WTC11 (cell line): ENCODE measurements around the gene CCND1. TPM values are rescaled to one million over a fixed set of nuclear protein-coding genes. Genes with fewer than 3 reads are reported as not detected.

Experiments used
- ATAC-seq: fragments of 200-7000 bp; cut with Tn5 transposase; 2 replicates; pipeline ENCODE4 v1.10.0; 2021; ENCODE audit warnings: mild to moderate bottlenecking, moderate library complexity
- CTCF ChIA-PET: fragments of 300-600 bp; sonication (Branson Sonifier 250); formaldehyde crosslinking; loops from one replicate; lab custom pipeline; 2021; ENCODE audit warnings: antibody characterized with exemption; lab: Charles Lee
- POLR2A ChIA-PET: fragments of 350-600 bp; sonication (Branson Sonifier 250); formaldehyde crosslinking; loops from one replicate; lab custom pipeline; 2021; ENCODE audit warnings: antibody characterized with exemption; lab: Charles Lee
- DNase-seq: peaks from one replicate; pipeline ENCODE4 v3.0.0; 2021; ENCODE audit warnings: low spot score
- H3K27ac Mint-ChIP-seq: 2 replicates; pipeline ENCODE4 v1.8.0; 2021; ENCODE audit warnings: mixed read lengths
- H3K27me3 Mint-ChIP-seq: 2 replicates; pipeline ENCODE4 v1.8.0; 2021; ENCODE audit warnings: low read depth, mild to moderate bottlenecking, moderate library complexity, mixed read lengths
- H3K36me3 Mint-ChIP-seq: 2 replicates; pipeline ENCODE4 v1.8.0; 2021; ENCODE audit warnings: mixed read lengths
- H3K4me1 Mint-ChIP-seq: 2 replicates; pipeline ENCODE4 v1.8.0; 2022; ENCODE audit warnings: mixed read lengths
- H3K4me3 Mint-ChIP-seq: 2 replicates; pipeline ENCODE4 v1.8.0; 2021; ENCODE audit warnings: mild to moderate bottlenecking, moderate library complexity, mixed read lengths
- H3K9me3 Mint-ChIP-seq: 2 replicates; pipeline ENCODE4 v1.8.0; 2021; ENCODE audit warnings: mixed read lengths
- AFF4 ChIP-seq: sonication (generic); formaldehyde crosslinking; IDR thresholded peaks from 2 replicates; pipeline ENCODE4 v1.8.1; 2023; ENCODE audit warnings: mild to moderate bottlenecking, missing genetic modification reagents, borderline replicate concordance
- ARID4B ChIP-seq: sonication (generic); formaldehyde crosslinking; IDR thresholded peaks from 2 replicates; pipeline ENCODE4 v1.8.0; 2023; ENCODE audit warnings: missing genetic modification reagents, mild to moderate bottlenecking, borderline replicate concordance
- ATF2 ChIP-seq: sonication (generic); formaldehyde crosslinking; IDR thresholded peaks from 2 replicates; pipeline ENCODE4 v1.8.1; 2022; ENCODE audit warnings: low read depth, missing genetic modification reagents, borderline replicate concordance
- GRHL2 ChIP-seq: fragments of 250-450 bp; sonication (Bioruptor Pico); IDR thresholded peaks from 2 replicates; pipeline ENCODE4 v1.8.0; 2022; ENCODE audit warnings: mild to moderate bottlenecking, moderate library complexity; ENCODE audit not compliant: insufficient replicate concordance, severe bottlenecking
- GTF2I ChIP-seq: fragments of 250-450 bp; sonication (Bioruptor Pico); conservative IDR thresholded peaks from 2 replicates; pipeline ENCODE4 v1.4.0; 2021; ENCODE audit warnings: mild to moderate bottlenecking
- NR2C2 ChIP-seq: sonication (generic); formaldehyde crosslinking; IDR thresholded peaks from 2 replicates; pipeline ENCODE4 v1.8.0; 2022; ENCODE audit warnings: mild to moderate bottlenecking, missing genetic modification reagents
- NR3C1 ChIP-seq: sonication (generic); formaldehyde crosslinking; conservative IDR thresholded peaks from 2 replicates; pipeline ENCODE4 v1.8.1; 2023; ENCODE audit warnings: low read depth, mild to moderate bottlenecking, missing genetic modification reagents
- SMAD4 ChIP-seq: sonication (generic); formaldehyde crosslinking; IDR thresholded peaks from 2 replicates; pipeline ENCODE4 v1.8.0; 2022; ENCODE audit warnings: mild to moderate bottlenecking, missing genetic modification reagents
- SOX15 ChIP-seq: fragments of 250-450 bp; sonication (Bioruptor Pico); IDR thresholded peaks from 2 replicates; pipeline ENCODE4 v1.9.0; 2021; ENCODE audit warnings: mild to moderate bottlenecking
- USF2 ChIP-seq: sonication (generic); formaldehyde crosslinking; IDR thresholded peaks from 2 replicates; pipeline ENCODE4 v1.8.1; 2023; ENCODE audit warnings: mild to moderate bottlenecking, missing genetic modification reagents, moderate library complexity
- ZBTB43 ChIP-seq: sonication (generic); formaldehyde crosslinking; IDR thresholded peaks from 2 replicates; pipeline ENCODE4 v1.8.1; 2023; ENCODE audit warnings: mild to moderate bottlenecking, missing genetic modification reagents
- ZNF121 ChIP-seq: sonication (generic); formaldehyde crosslinking; IDR thresholded peaks from 2 replicates; pipeline ENCODE4 v1.8.0; 2023; ENCODE audit warnings: missing genetic modification reagents
- ZNF138 ChIP-seq: sonication (generic); formaldehyde crosslinking; conservative IDR thresholded peaks from 2 replicates; pipeline ENCODE4 v1.8.1; 2022; ENCODE audit warnings: mild to moderate bottlenecking, moderate library complexity, missing genetic modification reagents
- ZNF232 ChIP-seq: sonication (generic); formaldehyde crosslinking; IDR thresholded peaks from 2 replicates; pipeline ENCODE4 v1.8.0; 2022; ENCODE audit warnings: mild to moderate bottlenecking, missing genetic modification reagents
- ZNF396 ChIP-seq: fragments of 250-450 bp; sonication (Bioruptor Pico); IDR thresholded peaks from 2 replicates; pipeline ENCODE4 v1.8.0; 2021; ENCODE audit warnings: mild to moderate bottlenecking, moderate library complexity, borderline replicate concordance
- ZNF423 ChIP-seq: fragments of 250-450 bp; sonication (Bioruptor Pico); IDR thresholded peaks from 2 replicates; pipeline ENCODE4 v2.1.2; 2022; ENCODE audit warnings: mild to moderate bottlenecking, moderate library complexity
- total RNA-seq: library from RNA; stranded (reverse); gene quantifications from 3 replicates; pipeline ENCODE4 v1.2.3, GENCODE V29; 2021
- TF ChIP-seq, protein P1 (sequence below): sonication (generic); formaldehyde crosslinking; conservative IDR thresholded peaks from 2 replicates; pipeline ENCODE4 v1.8.1; 2022; ENCODE audit warnings: mild to moderate bottlenecking, missing genetic modification reagents
- TF ChIP-seq, protein P2 (sequence below): sonication (generic); formaldehyde crosslinking; IDR thresholded peaks from 2 replicates; pipeline ENCODE4 v1.8.0; 2022; ENCODE audit warnings: missing genetic modification reagents
- TF ChIP-seq, protein P3 (sequence below): sonication (generic); formaldehyde crosslinking; IDR thresholded peaks from 2 replicates; pipeline ENCODE4 v1.8.1; 2022; ENCODE audit warnings: mild to moderate bottlenecking, missing genetic modification reagents, moderate library complexity, borderline replicate concordance

CCND1 gene
- total RNA-seq, 1 experiment from 2014 or later, result 212 TPM

DNA sequence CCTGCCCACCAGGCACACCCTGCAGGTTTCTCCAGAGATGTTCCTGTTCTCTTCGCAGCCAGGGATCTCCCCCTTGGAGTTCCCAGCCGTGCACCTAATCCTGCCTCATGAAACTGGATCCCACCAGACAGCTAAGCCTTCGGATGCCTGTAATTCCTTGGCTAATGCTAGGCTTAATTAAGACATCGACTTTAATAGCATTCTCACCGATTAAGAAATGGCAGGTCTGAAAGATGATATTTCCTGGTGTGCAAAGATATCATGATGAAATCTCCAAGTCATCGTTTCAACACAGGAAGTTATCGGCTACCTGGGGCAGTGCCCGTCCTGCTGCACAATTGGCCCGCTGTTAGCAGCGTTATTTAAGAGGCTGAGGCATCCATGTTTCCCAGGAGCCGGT lies 41.5 kb upstream of the CCND1 start (continued):
- TF ChIP-seq ATF2 (CRISPR knock-in tag) (no peak), AFF4 (CRISPR knock-in tag) (no peak)

DNA sequence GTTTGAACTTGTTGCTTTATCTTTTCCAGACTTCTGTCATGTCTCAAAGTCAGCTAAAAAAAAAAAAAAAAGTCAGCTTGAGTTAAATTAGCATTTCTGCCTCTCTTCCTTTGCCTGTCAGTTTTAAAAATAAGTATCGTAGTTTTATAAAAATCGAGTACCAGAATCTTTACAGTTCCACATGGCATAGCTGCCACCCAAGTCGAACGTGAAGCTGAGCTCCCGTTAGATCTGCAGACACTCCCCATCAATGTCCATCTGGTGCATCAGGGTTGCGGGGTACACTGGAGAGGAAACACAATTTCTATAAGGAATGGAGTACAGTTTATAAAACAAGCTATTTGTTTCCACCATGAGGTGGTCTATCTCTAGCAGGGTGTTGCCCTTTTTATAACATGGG lies 41.0 kb upstream of the CCND1 start:
- Mint-ChIP-seq H3K27me3 (no peaks in the 10 kb centered on the region; the same call in 1 of the 2 replicates), H3K36me3 (peaks cover 8% of the 10 kb centered on the region), H3K27ac (no peak overlapping the region), H3K4me3 (no peak overlapping the region), H3K4me1 (peaks cover 23% of the 10 kb centered on the region), H3K9me3 (peaks cover 13% of the 10 kb centered on the region)
- ChIA-PET CTCF (interaction anchor here (1.5 kb wide), 1 partner anchor 12 kb away, joined by 5 read pairs; no protein-coding TSS in a partner anchor), POLR2A (no interaction called here)
- DNase-seq (no peak), ATAC-seq (no peak)
- TF ChIP-seq, protein P1, sequence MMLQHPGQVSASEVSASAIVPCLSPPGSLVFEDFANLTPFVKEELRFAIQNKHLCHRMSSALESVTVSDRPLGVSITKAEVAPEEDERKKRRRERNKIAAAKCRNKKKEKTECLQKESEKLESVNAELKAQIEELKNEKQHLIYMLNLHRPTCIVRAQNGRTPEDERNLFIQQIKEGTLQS (CRISPR knock-in tag), result no peak
- no peak for TF ChIP-seq NR3C1
- no peak for TF ChIP-seq SOX15 (CRISPR knock-in tag)
- TF ChIP-seq ZNF138 (CRISPR knock-in tag), result no peak
- TF ChIP-seq ZNF232 (CRISPR knock-in tag), result no peak
- no peak for TF ChIP-seq USF2 (CRISPR knock-in tag)
- no peak for TF ChIP-seq ZBTB43 (CRISPR knock-in tag)
- TF ChIP-seq NR2C2 (CRISPR knock-in tag), result no peak
- no peak for TF ChIP-seq ZNF396
- no peak for TF ChIP-seq GTF2I (CRISPR knock-in tag)
- TF ChIP-seq, protein P2, sequence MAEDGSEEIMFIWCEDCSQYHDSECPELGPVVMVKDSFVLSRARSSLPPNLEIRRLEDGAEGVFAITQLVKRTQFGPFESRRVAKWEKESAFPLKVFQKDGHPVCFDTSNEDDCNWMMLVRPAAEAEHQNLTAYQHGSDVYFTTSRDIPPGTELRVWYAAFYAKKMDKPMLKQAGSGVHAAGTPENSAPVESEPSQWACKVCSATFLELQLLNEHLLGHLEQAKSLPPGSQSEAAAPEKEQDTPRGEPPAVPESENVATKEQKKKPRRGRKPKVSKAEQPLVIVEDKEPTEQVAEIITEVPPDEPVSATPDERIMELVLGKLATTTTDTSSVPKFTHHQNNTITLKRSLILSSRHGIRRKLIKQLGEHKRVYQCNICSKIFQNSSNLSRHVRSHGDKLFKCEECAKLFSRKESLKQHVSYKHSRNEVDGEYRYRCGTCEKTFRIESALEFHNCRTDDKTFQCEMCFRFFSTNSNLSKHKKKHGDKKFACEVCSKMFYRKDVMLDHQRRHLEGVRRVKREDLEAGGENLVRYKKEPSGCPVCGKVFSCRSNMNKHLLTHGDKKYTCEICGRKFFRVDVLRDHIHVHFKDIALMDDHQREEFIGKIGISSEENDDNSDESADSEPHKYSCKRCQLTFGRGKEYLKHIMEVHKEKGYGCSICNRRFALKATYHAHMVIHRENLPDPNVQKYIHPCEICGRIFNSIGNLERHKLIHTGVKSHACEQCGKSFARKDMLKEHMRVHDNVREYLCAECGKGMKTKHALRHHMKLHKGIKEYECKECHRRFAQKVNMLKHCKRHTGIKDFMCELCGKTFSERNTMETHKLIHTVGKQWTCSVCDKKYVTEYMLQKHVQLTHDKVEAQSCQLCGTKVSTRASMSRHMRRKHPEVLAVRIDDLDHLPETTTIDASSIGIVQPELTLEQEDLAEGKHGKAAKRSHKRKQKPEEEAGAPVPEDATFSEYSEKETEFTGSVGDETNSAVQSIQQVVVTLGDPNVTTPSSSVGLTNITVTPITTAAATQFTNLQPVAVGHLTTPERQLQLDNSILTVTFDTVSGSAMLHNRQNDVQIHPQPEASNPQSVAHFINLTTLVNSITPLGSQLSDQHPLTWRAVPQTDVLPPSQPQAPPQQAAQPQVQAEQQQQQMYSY (CRISPR knock-in tag), result no peak
- TF ChIP-seq ARID4B, result no peak
- TF ChIP-seq SMAD4 (CRISPR knock-in tag), result no peak
- TF ChIP-seq ZNF121, result no peak
- no peak for TF ChIP-seq GRHL2 (CRISPR knock-in tag)
- TF ChIP-seq, protein P3, sequence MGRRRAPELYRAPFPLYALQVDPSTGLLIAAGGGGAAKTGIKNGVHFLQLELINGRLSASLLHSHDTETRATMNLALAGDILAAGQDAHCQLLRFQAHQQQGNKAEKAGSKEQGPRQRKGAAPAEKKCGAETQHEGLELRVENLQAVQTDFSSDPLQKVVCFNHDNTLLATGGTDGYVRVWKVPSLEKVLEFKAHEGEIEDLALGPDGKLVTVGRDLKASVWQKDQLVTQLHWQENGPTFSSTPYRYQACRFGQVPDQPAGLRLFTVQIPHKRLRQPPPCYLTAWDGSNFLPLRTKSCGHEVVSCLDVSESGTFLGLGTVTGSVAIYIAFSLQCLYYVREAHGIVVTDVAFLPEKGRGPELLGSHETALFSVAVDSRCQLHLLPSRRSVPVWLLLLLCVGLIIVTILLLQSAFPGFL, result no peak
- TF ChIP-seq ZNF423 (CRISPR knock-in tag), result no peak
